WTC11 (cell line): ENCODE data around the gene PRRC2C.
"Not testable (repeated sequence)": the region's sequence is repeated elsewhere in the genome, so short reads cannot be mapped to it uniquely, and the experiment has no call there.

Experiments used
- CTCF ChIP-seq: fragments of 200-600 bp; IDR thresholded peaks from 2 replicates; pipeline ENCODE4 v1.8.0; 2022; ENCODE audit warnings: antibody characterized with exemption
- ETV6 ChIP-seq: sonication (generic); formaldehyde crosslinking; IDR thresholded peaks from 2 replicates; pipeline ENCODE4 v1.8.1; 2022; ENCODE audit warnings: mild to moderate bottlenecking, missing genetic modification reagents
- FOXJ3 ChIP-seq: sonication (generic); formaldehyde crosslinking; IDR thresholded peaks from 2 replicates; pipeline ENCODE4 v1.9.0; 2021; ENCODE audit warnings: missing genetic modification reagents, mild to moderate bottlenecking, borderline replicate concordance
- FOXP1 ChIP-seq: sonication (generic); formaldehyde crosslinking; IDR thresholded peaks from 2 replicates; pipeline ENCODE4 v1.8.0; 2022; ENCODE audit warnings: missing genetic modification reagents, mild to moderate bottlenecking, moderate library complexity, borderline replicate concordance
- HMGA2 ChIP-seq: fragments of 250-450 bp; sonication (Bioruptor Pico); IDR thresholded peaks from 2 replicates; pipeline ENCODE4 v1.4.0; 2021; ENCODE audit warnings: mild to moderate bottlenecking, moderate library complexity
- JUN ChIP-seq: sonication (generic); formaldehyde crosslinking; IDR thresholded peaks from 2 replicates; pipeline ENCODE4 v1.8.0; 2023; ENCODE audit warnings: mild to moderate bottlenecking, missing genetic modification reagents
- NR2C2 ChIP-seq: sonication (generic); formaldehyde crosslinking; IDR thresholded peaks from 2 replicates; pipeline ENCODE4 v1.8.0; 2022; ENCODE audit warnings: mild to moderate bottlenecking, missing genetic modification reagents
- RORB ChIP-seq: fragments of 250-450 bp; sonication (Bioruptor Pico); IDR thresholded peaks from 2 replicates; pipeline ENCODE4 v1.9.0; 2021; ENCODE audit warnings: mild to moderate bottlenecking
- USF2 ChIP-seq: sonication (generic); formaldehyde crosslinking; IDR thresholded peaks from 2 replicates; pipeline ENCODE4 v1.8.1; 2023; ENCODE audit warnings: mild to moderate bottlenecking, missing genetic modification reagents, moderate library complexity
- ZNF232 ChIP-seq: sonication (generic); formaldehyde crosslinking; IDR thresholded peaks from 2 replicates; pipeline ENCODE4 v1.8.0; 2022; ENCODE audit warnings: mild to moderate bottlenecking, missing genetic modification reagents
- TF ChIP-seq, protein P1 (sequence below): sonication (generic); formaldehyde crosslinking; IDR thresholded peaks from 2 replicates; pipeline ENCODE4 v1.8.1; 2023; ENCODE audit warnings: mild to moderate bottlenecking, missing genetic modification reagents
- TF ChIP-seq, protein P2 (sequence below): sonication (generic); formaldehyde crosslinking; conservative IDR thresholded peaks from 2 replicates; pipeline ENCODE4 v1.8.1; 2023; ENCODE audit warnings: mild to moderate bottlenecking, low read depth, missing genetic modification reagents, moderate library complexity
- TF ChIP-seq, protein P3 (sequence below): sonication (generic); formaldehyde crosslinking; IDR thresholded peaks from 2 replicates; pipeline ENCODE4 v1.8.1; 2022; ENCODE audit warnings: mild to moderate bottlenecking, missing genetic modification reagents, moderate library complexity, borderline replicate concordance

GRCh38 chr1:171603042-171603441 is 117.7 kb downstream of the PRRC2C start:
- not testable (repeated sequence) for TF ChIP-seq CTCF; JUN (CRISPR knock-in tag); HMGA2 (CRISPR knock-in tag); ETV6 (CRISPR knock-in tag); ZNF232 (CRISPR knock-in tag); FOXJ3 (CRISPR knock-in tag); NR2C2 (CRISPR knock-in tag); RORB (CRISPR knock-in tag); FOXP1 (CRISPR knock-in tag); USF2 (CRISPR knock-in tag)
- TF ChIP-seq, protein P1, sequence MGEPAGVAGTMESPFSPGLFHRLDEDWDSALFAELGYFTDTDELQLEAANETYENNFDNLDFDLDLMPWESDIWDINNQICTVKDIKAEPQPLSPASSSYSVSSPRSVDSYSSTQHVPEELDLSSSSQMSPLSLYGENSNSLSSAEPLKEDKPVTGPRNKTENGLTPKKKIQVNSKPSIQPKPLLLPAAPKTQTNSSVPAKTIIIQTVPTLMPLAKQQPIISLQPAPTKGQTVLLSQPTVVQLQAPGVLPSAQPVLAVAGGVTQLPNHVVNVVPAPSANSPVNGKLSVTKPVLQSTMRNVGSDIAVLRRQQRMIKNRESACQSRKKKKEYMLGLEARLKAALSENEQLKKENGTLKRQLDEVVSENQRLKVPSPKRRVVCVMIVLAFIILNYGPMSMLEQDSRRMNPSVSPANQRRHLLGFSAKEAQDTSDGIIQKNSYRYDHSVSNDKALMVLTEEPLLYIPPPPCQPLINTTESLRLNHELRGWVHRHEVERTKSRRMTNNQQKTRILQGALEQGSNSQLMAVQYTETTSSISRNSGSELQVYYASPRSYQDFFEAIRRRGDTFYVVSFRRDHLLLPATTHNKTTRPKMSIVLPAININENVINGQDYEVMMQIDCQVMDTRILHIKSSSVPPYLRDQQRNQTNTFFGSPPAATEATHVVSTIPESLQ (CRISPR knock-in tag) = not testable (repeated sequence)
- TF ChIP-seq, protein P2, sequence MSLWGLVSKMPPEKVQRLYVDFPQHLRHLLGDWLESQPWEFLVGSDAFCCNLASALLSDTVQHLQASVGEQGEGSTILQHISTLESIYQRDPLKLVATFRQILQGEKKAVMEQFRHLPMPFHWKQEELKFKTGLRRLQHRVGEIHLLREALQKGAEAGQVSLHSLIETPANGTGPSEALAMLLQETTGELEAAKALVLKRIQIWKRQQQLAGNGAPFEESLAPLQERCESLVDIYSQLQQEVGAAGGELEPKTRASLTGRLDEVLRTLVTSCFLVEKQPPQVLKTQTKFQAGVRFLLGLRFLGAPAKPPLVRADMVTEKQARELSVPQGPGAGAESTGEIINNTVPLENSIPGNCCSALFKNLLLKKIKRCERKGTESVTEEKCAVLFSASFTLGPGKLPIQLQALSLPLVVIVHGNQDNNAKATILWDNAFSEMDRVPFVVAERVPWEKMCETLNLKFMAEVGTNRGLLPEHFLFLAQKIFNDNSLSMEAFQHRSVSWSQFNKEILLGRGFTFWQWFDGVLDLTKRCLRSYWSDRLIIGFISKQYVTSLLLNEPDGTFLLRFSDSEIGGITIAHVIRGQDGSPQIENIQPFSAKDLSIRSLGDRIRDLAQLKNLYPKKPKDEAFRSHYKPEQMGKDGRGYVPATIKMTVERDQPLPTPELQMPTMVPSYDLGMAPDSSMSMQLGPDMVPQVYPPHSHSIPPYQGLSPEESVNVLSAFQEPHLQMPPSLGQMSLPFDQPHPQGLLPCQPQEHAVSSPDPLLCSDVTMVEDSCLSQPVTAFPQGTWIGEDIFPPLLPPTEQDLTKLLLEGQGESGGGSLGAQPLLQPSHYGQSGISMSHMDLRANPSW = not testable (repeated sequence)
- TF ChIP-seq, protein P3, sequence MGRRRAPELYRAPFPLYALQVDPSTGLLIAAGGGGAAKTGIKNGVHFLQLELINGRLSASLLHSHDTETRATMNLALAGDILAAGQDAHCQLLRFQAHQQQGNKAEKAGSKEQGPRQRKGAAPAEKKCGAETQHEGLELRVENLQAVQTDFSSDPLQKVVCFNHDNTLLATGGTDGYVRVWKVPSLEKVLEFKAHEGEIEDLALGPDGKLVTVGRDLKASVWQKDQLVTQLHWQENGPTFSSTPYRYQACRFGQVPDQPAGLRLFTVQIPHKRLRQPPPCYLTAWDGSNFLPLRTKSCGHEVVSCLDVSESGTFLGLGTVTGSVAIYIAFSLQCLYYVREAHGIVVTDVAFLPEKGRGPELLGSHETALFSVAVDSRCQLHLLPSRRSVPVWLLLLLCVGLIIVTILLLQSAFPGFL (CRISPR knock-in tag) = not testable (repeated sequence)
